Tibial nerve (tissue), 3 donors: Measurements from ENCODE around the gene CCDC38.

Experiments
- POLR2A ChIP-seq, 2 donors: fragments of 450-650 bp; IDR thresholded peaks; one replicate each; pipeline ENCODE4 v1.6.1; 2017; ENCODE audit warnings: antibody characterized with exemption in 2 of 2, mild to moderate bottlenecking in 2 of 2, moderate library complexity in 2 of 2
- TF ChIP-seq, protein P1 (sequence below), 5 experiments: fragments of 200-600 bp in 3 of 5; fragments of 450-650 bp in 2 of 5; sonication (generic) in 3 of 5; IDR thresholded peaks; one replicate each; pipeline ENCODE4 v1.5.1; 2016 to 2019; ENCODE audit warnings: antibody characterized with exemption in 5 of 5, mild to moderate bottlenecking in 3 of 5, moderate library complexity in 2 of 5

DNA sequence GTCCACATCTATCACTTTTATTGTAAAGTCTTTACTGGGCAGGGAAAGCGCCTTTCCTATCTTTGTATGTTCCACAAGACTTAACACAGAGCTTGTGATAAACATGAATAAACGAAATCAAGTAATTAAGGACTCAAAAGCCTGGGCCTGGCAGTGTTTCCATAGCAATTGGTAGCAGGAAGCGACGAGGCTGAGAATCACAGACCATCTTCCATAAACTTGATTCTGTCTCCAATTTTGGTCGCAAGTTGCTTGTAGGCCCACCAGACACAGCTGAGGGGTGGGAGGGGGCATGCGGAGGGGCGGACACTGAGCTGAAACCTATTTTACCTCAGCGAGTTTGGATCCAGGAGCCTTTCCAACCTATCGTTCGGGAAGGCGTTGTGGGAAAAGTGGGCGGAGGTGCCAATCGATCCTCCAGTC, 302 bp downstream of the CCDC38 start:
- TF ChIP-seq, protein P1, sequence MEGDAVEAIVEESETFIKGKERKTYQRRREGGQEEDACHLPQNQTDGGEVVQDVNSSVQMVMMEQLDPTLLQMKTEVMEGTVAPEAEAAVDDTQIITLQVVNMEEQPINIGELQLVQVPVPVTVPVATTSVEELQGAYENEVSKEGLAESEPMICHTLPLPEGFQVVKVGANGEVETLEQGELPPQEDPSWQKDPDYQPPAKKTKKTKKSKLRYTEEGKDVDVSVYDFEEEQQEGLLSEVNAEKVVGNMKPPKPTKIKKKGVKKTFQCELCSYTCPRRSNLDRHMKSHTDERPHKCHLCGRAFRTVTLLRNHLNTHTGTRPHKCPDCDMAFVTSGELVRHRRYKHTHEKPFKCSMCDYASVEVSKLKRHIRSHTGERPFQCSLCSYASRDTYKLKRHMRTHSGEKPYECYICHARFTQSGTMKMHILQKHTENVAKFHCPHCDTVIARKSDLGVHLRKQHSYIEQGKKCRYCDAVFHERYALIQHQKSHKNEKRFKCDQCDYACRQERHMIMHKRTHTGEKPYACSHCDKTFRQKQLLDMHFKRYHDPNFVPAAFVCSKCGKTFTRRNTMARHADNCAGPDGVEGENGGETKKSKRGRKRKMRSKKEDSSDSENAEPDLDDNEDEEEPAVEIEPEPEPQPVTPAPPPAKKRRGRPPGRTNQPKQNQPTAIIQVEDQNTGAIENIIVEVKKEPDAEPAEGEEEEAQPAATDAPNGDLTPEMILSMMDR (IDR thresholded peaks at IDR 0.05), result no peak
- TF ChIP-seq POLR2A (IDR thresholded peaks at IDR 0.05), result no peak
